SJCRH30 (cell line): Measurements from ENCODE around the gene SETD9. TPM values are rescaled to one million over a fixed set of nuclear protein-coding genes. Genes with fewer than 3 reads are reported as not detected.

Experiments used
- DNase-seq, 2 experiments: peaks; one replicate each; pipeline ENCODE4 v3.0.0-alpha.2; 2015 to 2020
- H3K27ac ChIP-seq: fragments of 250-450 bp; sonication (Bioruptor Pico); 2 replicates; pipeline ENCODE4 v1.5.1; 2020; ENCODE audit warnings: mild to moderate bottlenecking, moderate library complexity
- H3K27me3 ChIP-seq: fragments of 250-450 bp; sonication (Bioruptor Pico); 2 replicates; pipeline ENCODE4 v1.5.1; 2020; ENCODE audit warnings: mild to moderate bottlenecking, moderate library complexity
- H3K36me3 ChIP-seq: fragments of 250-450 bp; sonication (Bioruptor Pico); 2 replicates; pipeline ENCODE4 v1.5.1; 2020; ENCODE audit warnings: mild to moderate bottlenecking, moderate library complexity
- H3K4me1 ChIP-seq: fragments of 250-450 bp; sonication (Bioruptor Pico); 2 replicates; pipeline ENCODE4 v1.5.1; 2020; ENCODE audit warnings: mild to moderate bottlenecking, moderate library complexity
- H3K4me3 ChIP-seq: fragments of 250-450 bp; sonication (Bioruptor Pico); 2 replicates; pipeline ENCODE4 v1.5.1; 2020; ENCODE audit warnings: mild to moderate bottlenecking, moderate library complexity
- H3K9me3 ChIP-seq: fragments of 250-450 bp; sonication (Bioruptor Pico); replicated peaks from 2 replicates; pipeline ENCODE4 v1.5.1; 2020; ENCODE audit warnings: mild to moderate bottlenecking, moderate library complexity
- total RNA-seq: library from RNA; depleted of rRNA; stranded (reverse); fragments of >200 nt; shearing (Covaris generic); gene quantifications from 2 replicates; pipeline ENCODE4 v1.2.3, GENCODE V29; 2014; rRNA removed

The SETD9 gene
- 7.6 and 9.2 TPM in 2 replicates for total RNA-seq

DNA sequence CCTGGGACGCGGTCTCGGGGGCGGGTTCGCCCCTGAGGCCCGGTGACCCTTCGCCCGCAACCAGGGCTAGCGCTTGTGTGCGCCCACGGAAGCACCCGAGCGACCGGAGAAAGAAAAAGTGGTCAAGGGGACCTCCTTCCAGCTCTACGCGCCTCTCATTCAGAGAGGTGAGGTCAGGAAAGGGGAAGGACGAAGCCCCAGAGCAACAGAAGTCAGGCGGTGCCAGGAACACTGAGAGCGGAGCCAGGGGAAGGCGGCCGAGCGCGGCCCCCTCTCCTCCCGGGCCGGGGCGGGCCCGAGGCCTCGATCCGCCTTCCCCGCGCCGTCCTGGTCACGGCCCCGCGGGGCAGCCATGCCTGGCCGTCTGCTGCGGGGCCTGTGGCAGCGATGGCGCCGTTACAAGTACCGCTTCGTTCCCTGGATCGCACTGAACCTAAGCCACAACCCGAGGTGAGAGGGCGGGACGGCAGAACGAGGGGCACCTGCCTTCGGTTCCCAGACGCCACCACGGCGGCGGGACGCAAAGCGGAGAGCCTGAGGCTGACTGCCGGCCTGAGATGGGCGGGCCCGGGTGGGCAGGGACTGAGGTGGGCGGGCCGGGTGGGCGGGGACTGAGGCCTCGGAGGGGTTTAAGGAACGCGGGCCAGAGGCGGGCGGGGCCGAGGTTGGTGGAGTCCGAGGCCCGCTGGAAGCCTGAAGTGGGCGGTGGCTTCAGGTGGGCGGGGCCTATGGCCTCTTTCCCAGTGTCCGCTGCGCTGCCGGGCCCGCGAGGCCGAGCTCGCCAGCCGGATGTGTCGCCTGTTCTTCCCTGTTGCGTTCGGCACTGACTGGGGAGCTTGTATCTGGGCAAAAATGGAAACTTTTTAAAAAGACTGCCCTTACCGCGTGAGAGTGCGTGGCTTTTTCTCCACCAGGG, at the start of gene SETD9:
TSS of gene SETD9 (plus strand) at position 303 of the 916 bp plus-strand sequence. CDS start at position 353, 50 bp downstream.
- Histone ChIP-seq H3K27ac (peak within 1 kb of the TSS; percentile 81), H3K9me3 (no peaks in the 10 kb centered on the region), H3K4me3 (peak within 1 kb of the TSS; percentile 67), H3K27me3 (no peaks in the 10 kb centered on the region), H3K4me1 (0 out of 2 replicates have a peak, but pooled peaks cover 3% of the 10 kb centered on the region), H3K36me3 (no peaks in the 10 kb centered on the region)
- DNase-seq: peak; percentile 96 to 97

DNA sequence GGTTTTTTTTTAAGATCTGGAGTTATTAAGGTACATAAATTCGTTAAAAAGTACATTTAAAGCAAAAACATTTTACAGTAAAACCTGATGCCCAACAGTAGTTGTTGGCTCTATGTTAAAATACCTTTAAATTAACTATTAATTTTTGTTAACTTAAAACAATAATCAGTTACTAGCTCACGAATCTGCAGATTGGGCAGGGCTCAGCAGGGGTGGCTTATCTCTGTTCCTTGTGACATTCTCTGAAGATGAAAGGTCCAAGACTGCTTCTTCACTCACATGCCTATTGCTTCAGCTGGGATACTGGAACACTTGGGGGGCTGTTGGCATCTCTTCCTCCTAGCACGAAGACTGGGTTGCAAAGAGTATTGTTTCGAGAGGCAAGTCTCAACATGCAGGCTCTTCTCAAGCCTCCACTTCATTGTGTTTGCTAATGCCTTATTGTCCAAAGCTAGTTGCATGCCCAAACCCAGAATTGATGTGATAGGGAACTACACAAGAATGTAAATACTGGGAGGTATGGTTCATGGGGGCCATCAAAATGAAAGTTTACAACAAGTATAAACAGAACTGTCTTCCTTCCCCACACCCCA, 47.4 kb upstream of the SETD9 start:
- DNase-seq: no peak
- peaks cover 3% of the 10 kb centered on the region; the same call in 1 of the 2 replicates for H3K36me3 ChIP-seq
- H3K4me1 ChIP-seq: no peaks in the 10 kb centered on the region
- H3K27me3 ChIP-seq: no peaks in the 10 kb centered on the region
- H3K27ac ChIP-seq: no peak overlapping the region
- no peaks in the 10 kb centered on the region for H3K9me3 ChIP-seq
- H3K4me3 ChIP-seq: no peak overlapping the region

DNA sequence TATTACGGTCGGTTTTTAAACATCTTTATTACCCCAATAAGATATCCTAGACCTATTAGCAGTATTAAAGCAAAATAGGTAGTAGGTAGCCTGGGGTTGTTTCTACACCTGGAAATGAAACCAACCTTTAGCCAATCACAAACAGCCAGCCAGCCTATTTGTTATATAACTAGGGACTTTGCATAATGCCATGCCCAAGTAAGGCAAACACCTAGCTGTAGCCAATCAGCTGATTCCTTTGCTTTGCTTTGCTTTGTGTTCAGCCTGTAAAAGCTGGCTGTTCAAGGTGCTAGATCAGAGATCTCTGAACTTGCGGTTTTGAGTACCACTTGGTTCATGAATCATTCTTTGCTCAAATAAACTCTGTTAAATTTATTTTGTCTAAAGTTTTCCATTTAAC, 46.5 kb upstream of the SETD9 start:
- peaks cover 3% of the 10 kb centered on the region for H3K36me3 ChIP-seq

GRCh38 chr5:56871777-56872176, 37.6 kb upstream of the SETD9 start:
- no peak overlapping the region for H3K27ac ChIP-seq
- peaks cover 7% of the 10 kb centered on the region for H3K36me3 ChIP-seq
- DNase-seq: no peak
- no peaks in the 10 kb centered on the region for H3K4me1 ChIP-seq
- H3K4me3 ChIP-seq: no peak overlapping the region
- no peaks in the 10 kb centered on the region for H3K27me3 ChIP-seq
- H3K9me3 ChIP-seq: no peaks in the 10 kb centered on the region

More for the DNA sequence above, 46.5 kb upstream of the SETD9 start:
- Histone ChIP-seq H3K4me3 (no peak overlapping the region), H3K4me1 (no peaks in the 10 kb centered on the region), H3K27ac (no peak overlapping the region), H3K27me3 (no peaks in the 10 kb centered on the region), H3K9me3 (no peaks in the 10 kb centered on the region)
- DNase-seq: no peak

GRCh38 chr5:56873056-56873455, 36.3 kb upstream of the SETD9 start:
- Histone ChIP-seq H3K27me3 (no peaks in the 10 kb centered on the region), H3K36me3 (peaks cover 7% of the 10 kb centered on the region), H3K4me1 (no peaks in the 10 kb centered on the region), H3K9me3 (no peaks in the 10 kb centered on the region), H3K4me3 (no peak overlapping the region), H3K27ac (no peak overlapping the region)
- DNase-seq: no peak

GRCh38 chr5:56876327-56876726, 33.1 kb upstream of the SETD9 start:
- H3K27ac ChIP-seq: no peak overlapping the region
- H3K4me3 ChIP-seq: no peak overlapping the region
- H3K4me1 ChIP-seq: no peaks in the 10 kb centered on the region
- no peaks in the 10 kb centered on the region for H3K27me3 ChIP-seq
- H3K36me3 ChIP-seq: peaks cover 16% of the 10 kb centered on the region
- no peak for DNase-seq
- H3K9me3 ChIP-seq: no peaks in the 10 kb centered on the region

GRCh38 chr5:56881571-56881970, 27.8 kb upstream of the SETD9 start:
- Histone ChIP-seq H3K4me3 (no peak overlapping the region), H3K27ac (no peak overlapping the region), H3K9me3 (no peaks in the 10 kb centered on the region), H3K36me3 (peaks cover 22% of the 10 kb centered on the region), H3K4me1 (no peaks in the 10 kb centered on the region), H3K27me3 (no peaks in the 10 kb centered on the region)
- DNase-seq: no peak

- no peak overlapping the region for H3K4me3 ChIP-seq
Observed at GRCh38 chr5:56893251-56893951, 16.0 kb upstream of the SETD9 start.

DNA sequence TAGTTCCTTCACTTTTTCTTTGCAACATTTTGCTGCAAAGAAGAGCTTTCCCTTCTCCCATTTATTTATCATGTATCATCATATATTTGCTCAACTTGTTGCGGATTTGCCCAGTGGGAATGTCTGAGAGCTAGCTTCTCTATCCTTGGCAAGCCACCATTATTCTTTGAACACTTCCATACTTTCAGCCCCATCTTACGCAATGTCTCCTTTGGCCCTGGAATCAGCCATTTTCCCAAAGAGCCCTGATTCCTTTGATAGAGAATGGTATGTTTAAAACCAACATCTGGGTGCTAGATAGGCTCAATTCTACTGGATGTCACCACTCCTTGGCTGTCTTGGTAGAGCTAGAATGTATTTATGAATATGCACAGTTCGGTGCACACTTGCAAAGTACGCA, 12.6 kb upstream of the SETD9 start:
- DNase-seq: no peak
- no peak overlapping the region for H3K27ac ChIP-seq
- no peaks in the 10 kb centered on the region for H3K27me3 ChIP-seq

More at GRCh38 chr5:56893251-56893951, 16.0 kb upstream of the SETD9 start:
- no peaks in the 10 kb centered on the region for H3K9me3 ChIP-seq
- H3K4me1 ChIP-seq: no peaks in the 10 kb centered on the region
- peaks cover 5% of the 10 kb centered on the region; the same call in 1 of the 2 replicates for H3K36me3 ChIP-seq
- H3K27me3 ChIP-seq: no peaks in the 10 kb centered on the region
- DNase-seq: no peak
- H3K27ac ChIP-seq: no peak overlapping the region

DNA sequence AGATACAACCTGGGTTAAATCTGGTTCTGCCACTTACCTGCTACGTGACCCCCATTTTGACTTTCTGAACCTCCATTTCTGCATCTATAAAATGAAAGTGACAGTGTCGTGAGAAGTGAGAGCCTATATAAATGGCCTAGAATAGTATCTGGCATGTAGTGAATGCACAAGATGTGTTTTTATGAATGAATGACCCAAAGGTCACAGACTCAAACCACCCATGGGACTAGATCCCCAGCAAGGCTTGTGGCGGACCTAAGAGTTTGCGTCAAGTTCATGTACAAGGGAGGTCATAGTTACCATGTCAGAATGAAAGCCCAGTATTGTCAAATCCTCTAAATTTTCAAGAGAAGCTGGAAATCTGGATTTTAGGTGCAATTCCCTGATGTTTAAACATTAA, 11.2 kb upstream of the SETD9 start:
- Histone ChIP-seq H3K4me3 (no peak overlapping the region), H3K4me1 (no peaks in the 10 kb centered on the region), H3K36me3 (no peaks in the 10 kb centered on the region), H3K27ac (no peak overlapping the region), H3K9me3 (no peaks in the 10 kb centered on the region), H3K27me3 (no peaks in the 10 kb centered on the region)
- no peak for DNase-seq

More for the DNA sequence above, 12.6 kb upstream of the SETD9 start:
- no peaks in the 10 kb centered on the region for H3K9me3 ChIP-seq
- H3K4me1 ChIP-seq: no peaks in the 10 kb centered on the region
- H3K4me3 ChIP-seq: no peak overlapping the region
- H3K36me3 ChIP-seq: no peaks in the 10 kb centered on the region

GRCh38 chr5:56900395-56900794, 9.0 kb upstream of the SETD9 start:
- Histone ChIP-seq H3K27me3 (no peaks in the 10 kb centered on the region), H3K4me3 (no peak overlapping the region), H3K27ac (no peak overlapping the region), H3K4me1 (no peaks in the 10 kb centered on the region), H3K36me3 (no peaks in the 10 kb centered on the region), H3K9me3 (no peaks in the 10 kb centered on the region)
- no peak for DNase-seq

DNA sequence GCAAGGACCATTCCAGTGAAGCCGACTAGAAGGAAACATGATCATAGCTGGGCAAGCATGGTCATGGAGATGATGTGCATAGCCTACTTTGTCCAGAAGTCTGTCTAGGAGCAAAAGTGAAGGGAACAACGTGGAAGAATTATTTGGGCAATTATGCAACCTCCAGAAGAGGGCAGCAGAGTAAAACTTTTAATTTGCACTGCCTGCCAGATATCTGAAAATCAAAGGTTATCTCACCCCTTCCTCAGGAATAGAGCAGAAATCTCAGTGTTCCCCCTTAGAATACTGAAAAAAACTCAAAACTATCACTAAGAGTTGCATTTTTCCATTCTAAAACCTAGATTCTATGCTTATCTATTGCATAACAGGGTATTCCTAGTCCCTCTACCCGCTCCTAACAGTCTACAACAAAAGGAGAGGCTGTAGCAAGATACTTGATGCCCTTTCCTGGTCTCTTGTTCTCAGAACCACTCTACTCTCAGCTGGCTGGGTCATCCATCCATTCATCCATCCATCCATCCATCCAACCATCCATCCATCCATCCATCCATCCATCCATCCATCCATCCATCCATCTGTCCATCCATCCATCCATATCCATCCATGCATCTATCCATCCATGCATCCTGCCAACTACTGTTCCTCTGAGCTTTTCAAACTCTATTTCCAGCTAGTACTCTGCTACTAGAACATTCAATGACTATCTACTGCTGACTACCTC, 8.4 kb upstream of the SETD9 start:
- no peak overlapping the region for H3K27ac ChIP-seq
- peak in 1 of 2 experiments; percentile 73 for DNase-seq

DNA sequence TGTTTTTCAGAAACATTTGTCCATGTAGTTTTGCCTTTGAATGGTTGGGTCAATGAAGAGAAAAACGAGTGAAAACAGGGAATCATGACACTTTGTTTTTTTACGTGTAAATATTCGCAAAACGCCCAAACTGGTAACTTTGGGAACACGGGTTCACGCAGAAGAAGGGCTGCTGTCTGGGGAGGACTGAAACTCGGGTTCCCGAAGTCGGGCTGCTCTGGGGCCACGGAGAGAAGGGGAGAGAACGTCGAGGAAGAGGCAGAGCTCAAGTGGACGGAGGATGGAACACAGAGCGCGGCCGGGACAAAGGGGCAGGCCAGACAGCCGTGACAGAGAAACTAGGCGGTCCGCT, 478 bp upstream of the SETD9 start:
- Histone ChIP-seq H3K27ac (peak overlapping the region; percentile 70), H3K9me3 (no peaks in the 10 kb centered on the region), H3K36me3 (no peaks in the 10 kb centered on the region), H3K4me1 (0 out of 2 replicates have a peak, but pooled peaks cover 3% of the 10 kb centered on the region), H3K4me3 (peak overlapping the region; percentile 67), H3K27me3 (no peaks in the 10 kb centered on the region)
- no peak for DNase-seq

More for the DNA sequence above, 8.4 kb upstream of the SETD9 start:
- H3K36me3 ChIP-seq: no peaks in the 10 kb centered on the region
- H3K27me3 ChIP-seq: no peaks in the 10 kb centered on the region
- H3K4me1 ChIP-seq: no peaks in the 10 kb centered on the region
- no peak overlapping the region for H3K4me3 ChIP-seq
- H3K9me3 ChIP-seq: no peaks in the 10 kb centered on the region

DNA sequence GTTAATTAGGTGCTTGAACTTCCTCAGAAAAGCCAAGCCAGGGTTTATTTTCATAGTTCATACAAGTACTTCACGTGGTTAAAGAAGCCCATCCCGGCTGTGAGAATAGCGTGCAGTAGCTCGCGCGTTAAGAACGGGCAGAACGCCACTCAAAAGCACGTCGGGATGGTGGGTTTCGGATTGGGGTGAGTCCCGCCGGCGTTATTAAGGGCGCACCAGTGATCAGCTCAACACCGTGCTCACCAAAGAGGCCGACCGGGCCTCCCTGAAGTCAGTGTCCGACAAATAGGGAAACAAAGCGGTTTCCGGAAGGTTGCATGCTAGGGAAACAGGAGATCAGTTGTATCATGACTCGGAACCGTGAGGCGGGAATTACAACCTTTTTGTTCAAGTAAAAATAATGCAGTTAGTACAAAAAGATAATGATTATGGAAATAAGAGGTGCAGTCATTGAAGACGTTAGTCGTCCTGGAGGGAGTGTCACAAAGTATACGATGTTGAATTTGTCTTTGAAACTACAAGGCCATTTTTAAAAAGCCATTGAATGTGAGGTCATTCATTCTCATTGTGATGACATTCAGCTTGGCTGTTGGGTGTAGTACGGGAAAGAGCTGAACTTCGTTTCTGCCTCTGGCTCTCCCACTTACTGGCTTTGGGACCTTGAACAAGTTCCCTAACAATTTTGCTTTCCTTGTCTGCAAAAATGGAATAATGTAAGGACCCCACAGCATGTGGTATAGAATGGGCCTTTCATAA, 992 bp downstream of the SETD9 start:
- 0 out of 2 replicates have a peak, but pooled peaks cover 3% of the 10 kb centered on the region for H3K4me1 ChIP-seq
- H3K4me3 ChIP-seq: peak overlapping the region; percentile 67
- peak in 1 of 2 experiments; percentile 50 for DNase-seq
- H3K9me3 ChIP-seq: no peaks in the 10 kb centered on the region
- no peaks in the 10 kb centered on the region for H3K27me3 ChIP-seq
- H3K36me3 ChIP-seq: no peaks in the 10 kb centered on the region
- H3K27ac ChIP-seq: peak overlapping the region; percentile 81
